GM19238 (cell line): Measurements from ENCODE around the gene LCN9.
A peak's percentile ranks its signal among the peaks of the same experiment; 100 is the strongest.

ENCODE experiments used
- DNase-seq: peaks from one replicate; pipeline ENCODE4 v3.0.0; 2011; ENCODE audit warnings: low spot score; ENCODE audit not compliant: insufficient read length

The LCN9 gene

GRCh38 chr9:135698236-135698635, 35.1 kb downstream of the LCN9 start:
- no peak for DNase-seq

GRCh38 chr9:135698767-135699166, 35.7 kb downstream of the LCN9 start:
- DNase-seq: no peak

- no peak for DNase-seq
Measured at GRCh38 chr9:135699440-135699839, 36.3 kb downstream of the LCN9 start, which contains the start of gene SOHLH1. TSS of gene SOHLH1 (minus strand) at chr9:135699481. CDS start at chr9:135699467, 14 bp downstream.

GRCh38 chr9:135700525-135700924, 37.4 kb downstream of the LCN9 start:
- no peak for DNase-seq

- DNase-seq: no peak
Measured at GRCh38 chr9:135701067-135701958, 38.2 kb downstream of the LCN9 start.

GRCh38 chr9:135701959-135702721, 39.0 kb downstream of the LCN9 start, which contains the start of gene KCNT1:
TSS of gene KCNT1 (plus strand) at chr9:135702185. CDS start at chr9:135702259, 74 bp downstream.
- DNase-seq: peak; percentile 86

- DNase-seq: no peak
Measured at GRCh38 chr9:135703726-135704125, 40.6 kb downstream of the LCN9 start.

GRCh38 chr9:135704483-135704882, 41.4 kb downstream of the LCN9 start:
- DNase-seq: no peak

GRCh38 chr9:135705376-135705775, 42.3 kb downstream of the LCN9 start:
- DNase-seq: no peak

GRCh38 chr9:135706288-135706687, 43.2 kb downstream of the LCN9 start:
- no peak for DNase-seq

GRCh38 chr9:135707252-135708138, 44.4 kb downstream of the LCN9 start:
- DNase-seq: no peak

GRCh38 chr9:135708164-135708563, 45.1 kb downstream of the LCN9 start:
- DNase-seq: no peak

- DNase-seq: no peak
Measured at GRCh38 chr9:135711391-135711790, 48.3 kb downstream of the LCN9 start.

GRCh38 chr9:135711881-135712280, 48.8 kb downstream of the LCN9 start:
- no peak for DNase-seq

GRCh38 chr9:135712613-135713295, 49.6 kb downstream of the LCN9 start:
- DNase-seq: no peak

- DNase-seq: no peak
Measured at GRCh38 chr9:135714242-135715055, 51.3 kb downstream of the LCN9 start.

GRCh38 chr9:135715056-135715595, 52.0 kb downstream of the LCN9 start:
- no peak for DNase-seq

GRCh38 chr9:135716045-135716444, 52.9 kb downstream of the LCN9 start:
- DNase-seq: no peak
